ENCODE measurements around the gene NMNAT2.
A peak's percentile ranks its signal among the peaks of the same experiment; 100 is the strongest.
"Not testable (repeated sequence)": the region's sequence is repeated elsewhere in the genome, so short reads cannot be mapped to it uniquely, and the experiment has no call there.

The NMNAT2 gene

GRCh38 chr1:183443466-183443865, 25.3 kb upstream of the NMNAT2 start:
- Histone ChIP-seq H3K9ac (ENCODE audit: low read length) (no peak overlapping the region), H3K27me3 (replicated peaks; ENCODE audit: control insufficient read depth, insufficient read depth, low read length) (no peaks in the 10 kb centered on the region), H3K9me3 (ENCODE audit: control insufficient read depth, low read length) (no peaks in the 10 kb centered on the region), H3K36me3 (ENCODE audit: control insufficient read depth, insufficient read depth, low read length, severe bottlenecking) (no peaks in the 10 kb centered on the region), H3K4me3 (ENCODE audit: low read length) (no peak overlapping the region), H3K4me1 (ENCODE audit: control insufficient read depth, insufficient read depth, low read length) (no peaks in the 10 kb centered on the region)
- DNase-seq (ENCODE audit: low read depth), result no peak

- Histone ChIP-seq H3K36me3 (ENCODE audit: control insufficient read depth, insufficient read depth, low read length, severe bottlenecking) (no peaks in the 10 kb centered on the region), H3K4me1 (ENCODE audit: control insufficient read depth, insufficient read depth, low read length) (no peaks in the 10 kb centered on the region), H3K9me3 (ENCODE audit: control insufficient read depth, low read length) (no peaks in the 10 kb centered on the region), H3K4me3 (ENCODE audit: low read length) (no peak overlapping the region), H3K27me3 (replicated peaks; ENCODE audit: control insufficient read depth, insufficient read depth, low read length) (peaks cover 2% of the 10 kb centered on the region), H3K9ac (ENCODE audit: low read length) (no peak overlapping the region)
- DNase-seq (ENCODE audit: low read depth), result no peak
These were observed 24.8 kb upstream of the NMNAT2 start for GRCh38 chr1:183443011-183443410.

DNA sequence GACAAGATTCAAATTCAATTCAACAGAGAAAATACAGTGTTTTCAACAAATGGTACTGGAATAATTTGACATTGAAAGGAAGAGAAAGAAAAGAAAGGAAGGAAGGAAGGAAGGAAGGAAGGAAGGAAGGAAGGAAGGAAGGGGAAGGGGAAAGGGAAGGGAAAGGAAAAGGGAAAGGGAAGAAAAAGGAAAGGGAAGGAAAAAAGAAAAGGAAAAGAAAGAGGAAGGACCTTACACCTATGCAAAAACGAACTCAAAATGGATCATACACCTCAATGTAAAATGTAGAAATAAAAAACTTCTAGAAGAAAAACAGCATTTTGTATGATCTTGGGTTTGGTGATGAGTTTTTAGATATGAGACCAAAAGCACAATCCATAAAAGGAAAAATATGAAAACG, 19.9 kb upstream of the NMNAT2 start:
- Histone ChIP-seq H3K9me3 (ENCODE audit: control insufficient read depth, low read length) (no peaks in the 10 kb centered on the region), H3K4me1 (ENCODE audit: control insufficient read depth, insufficient read depth, low read length) (peaks cover 10% of the 10 kb centered on the region)

DNA sequence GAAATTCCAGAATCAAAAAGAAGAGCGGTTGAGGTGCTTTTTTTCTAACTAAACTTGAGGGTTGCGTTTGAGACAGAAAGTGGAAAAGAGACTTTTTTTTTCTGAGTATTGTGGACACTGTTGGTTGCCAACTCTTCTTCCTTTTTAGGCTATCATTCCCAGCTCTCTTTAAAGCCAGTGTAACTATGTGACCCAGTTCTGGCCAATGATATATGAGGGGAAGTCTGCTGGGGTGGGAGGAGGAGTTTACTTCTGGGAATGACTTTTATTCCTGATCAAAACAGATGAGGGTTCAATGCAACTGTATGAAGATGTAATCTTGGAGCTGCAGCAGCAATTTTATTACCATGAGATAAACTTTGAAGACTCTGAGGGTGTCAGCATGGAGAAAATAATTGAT, 17.3 kb upstream of the NMNAT2 start:
- H3K4me1 ChIP-seq (ENCODE audit: control insufficient read depth, insufficient read depth, low read length), result peaks cover 10% of the 10 kb centered on the region
- peaks cover 2% of the 10 kb centered on the region for H3K27me3 ChIP-seq (replicated peaks; ENCODE audit: control insufficient read depth, insufficient read depth, low read length)
- H3K36me3 ChIP-seq (ENCODE audit: control insufficient read depth, insufficient read depth, low read length, severe bottlenecking), result no peaks in the 10 kb centered on the region
- H3K9ac ChIP-seq (ENCODE audit: low read length), result no peak overlapping the region
- H3K9me3 ChIP-seq (ENCODE audit: control insufficient read depth, low read length), result no peaks in the 10 kb centered on the region
- no peak for DNase-seq (ENCODE audit: low read depth)
- H3K4me3 ChIP-seq (ENCODE audit: low read length), result no peak overlapping the region

More for the DNA sequence above, 19.9 kb upstream of the NMNAT2 start:
- Histone ChIP-seq H3K9ac (ENCODE audit: low read length) (no peak overlapping the region), H3K4me3 (ENCODE audit: low read length) (no peak overlapping the region), H3K27me3 (replicated peaks; ENCODE audit: control insufficient read depth, insufficient read depth, low read length) (peaks cover 2% of the 10 kb centered on the region), H3K36me3 (ENCODE audit: control insufficient read depth, insufficient read depth, low read length, severe bottlenecking) (no peaks in the 10 kb centered on the region)
- DNase-seq (ENCODE audit: low read depth), result no peak

DNA sequence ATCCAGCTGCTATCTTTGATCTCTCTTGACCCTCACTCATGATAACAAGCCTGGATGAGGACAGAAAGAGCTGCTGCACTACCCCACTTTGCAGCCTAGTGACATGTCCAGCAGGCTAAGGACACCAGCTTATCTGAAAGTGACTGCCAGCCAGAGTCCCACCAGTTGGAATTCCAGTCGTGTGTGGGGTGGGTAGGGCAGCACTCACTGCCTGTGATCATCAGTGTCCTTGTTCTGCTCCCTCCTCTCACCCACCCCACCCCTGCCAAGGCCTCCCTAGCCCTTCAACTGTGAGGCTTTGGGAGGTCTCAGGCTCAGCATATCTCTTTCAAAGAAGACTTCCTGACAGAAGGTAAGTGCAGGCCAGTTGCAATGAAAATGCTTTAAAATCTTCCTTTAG, 15.5 kb upstream of the NMNAT2 start:
- peaks cover 5% of the 10 kb centered on the region for H3K9me3 ChIP-seq (ENCODE audit: control insufficient read depth, low read length)
- no peak overlapping the region for H3K4me3 ChIP-seq (ENCODE audit: low read length)
- DNase-seq (ENCODE audit: low read depth), result no peak
- peaks cover 10% of the 10 kb centered on the region for H3K4me1 ChIP-seq (ENCODE audit: control insufficient read depth, insufficient read depth, low read length)
- H3K36me3 ChIP-seq (ENCODE audit: control insufficient read depth, insufficient read depth, low read length, severe bottlenecking), result no peaks in the 10 kb centered on the region
- H3K27me3 ChIP-seq (replicated peaks; ENCODE audit: control insufficient read depth, insufficient read depth, low read length), result peaks cover 2% of the 10 kb centered on the region
- H3K9ac ChIP-seq (ENCODE audit: low read length), result no peak overlapping the region

DNA sequence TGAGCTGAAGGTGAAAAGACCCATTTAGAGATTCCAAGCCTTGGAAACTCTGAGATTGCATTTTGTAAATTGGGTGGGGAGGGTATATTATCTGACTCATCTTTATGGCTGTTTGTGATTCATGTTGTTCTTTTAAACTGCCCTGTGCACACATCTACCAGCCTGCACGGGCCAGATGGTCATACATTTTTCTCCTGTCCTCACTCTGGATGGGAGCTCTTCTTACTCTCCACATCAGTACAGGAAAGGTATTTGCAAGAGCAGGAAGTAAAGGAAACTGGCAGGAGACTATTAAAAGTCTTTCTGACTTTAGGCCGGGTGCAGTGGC, 14.3 kb upstream of the NMNAT2 start:
- DNase-seq (ENCODE audit: low read depth), result peak; percentile 13
- no peaks in the 10 kb centered on the region for H3K36me3 ChIP-seq (ENCODE audit: control insufficient read depth, insufficient read depth, low read length, severe bottlenecking)
- H3K27me3 ChIP-seq (replicated peaks; ENCODE audit: control insufficient read depth, insufficient read depth, low read length), result no peaks in the 10 kb centered on the region
- H3K9ac ChIP-seq (ENCODE audit: low read length), result no peak overlapping the region
- H3K9me3 ChIP-seq (ENCODE audit: control insufficient read depth, low read length), result peaks cover 12% of the 10 kb centered on the region
- no peak overlapping the region for H3K4me3 ChIP-seq (ENCODE audit: low read length)
- peaks cover 10% of the 10 kb centered on the region for H3K4me1 ChIP-seq (ENCODE audit: control insufficient read depth, insufficient read depth, low read length)

GRCh38 chr1:183431840-183432547, 13.8 kb upstream of the NMNAT2 start:
- no peak overlapping the region for H3K9ac ChIP-seq (ENCODE audit: low read length)
- H3K4me3 ChIP-seq (ENCODE audit: low read length), result no peak overlapping the region
- peaks cover 10% of the 10 kb centered on the region for H3K4me1 ChIP-seq (ENCODE audit: control insufficient read depth, insufficient read depth, low read length)
- no peaks in the 10 kb centered on the region for H3K27me3 ChIP-seq (replicated peaks; ENCODE audit: control insufficient read depth, insufficient read depth, low read length)
- peaks cover 12% of the 10 kb centered on the region for H3K9me3 ChIP-seq (ENCODE audit: control insufficient read depth, low read length)
- H3K36me3 ChIP-seq (ENCODE audit: control insufficient read depth, insufficient read depth, low read length, severe bottlenecking), result no peaks in the 10 kb centered on the region
- DNase-seq (ENCODE audit: low read depth), result no peak

DNA sequence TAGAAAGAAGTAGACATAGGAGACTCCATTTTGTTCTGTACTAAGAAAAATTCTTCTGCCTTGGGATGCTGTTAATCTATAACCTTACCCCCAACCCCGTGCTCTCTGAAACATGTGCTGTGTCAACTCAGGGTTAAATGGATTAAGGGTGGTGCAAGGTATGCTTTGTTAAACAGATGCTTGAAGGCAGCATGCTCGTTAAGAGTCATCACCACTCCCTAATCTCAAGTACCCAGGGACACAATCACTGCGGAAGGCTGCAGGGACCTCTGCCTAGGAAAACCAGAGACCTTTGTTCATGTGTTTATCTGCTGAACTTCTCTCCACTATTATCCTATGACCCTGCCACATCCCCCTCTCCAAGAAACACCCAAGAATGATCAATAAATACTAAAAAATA, 9.4 kb upstream of the NMNAT2 start:
- H3K4me1 ChIP-seq (ENCODE audit: control insufficient read depth, insufficient read depth, low read length); H3K27me3 ChIP-seq (replicated peaks; ENCODE audit: control insufficient read depth, insufficient read depth, low read length); H3K36me3 ChIP-seq (ENCODE audit: control insufficient read depth, insufficient read depth, low read length, severe bottlenecking); H3K9ac ChIP-seq (ENCODE audit: low read length); H3K4me3 ChIP-seq (ENCODE audit: low read length); DNase-seq (ENCODE audit: low read depth): not testable (repeated sequence)
- peaks cover 12% of the 10 kb centered on the region for H3K9me3 ChIP-seq (ENCODE audit: control insufficient read depth, low read length)

GRCh38 chr1:183424691-183425090, 6.5 kb upstream of the NMNAT2 start:
- Histone ChIP-seq H3K36me3 (ENCODE audit: control insufficient read depth, insufficient read depth, low read length, severe bottlenecking) (no peaks in the 10 kb centered on the region), H3K4me3 (ENCODE audit: low read length) (no peak overlapping the region)
- peak; percentile 27 for DNase-seq (ENCODE audit: low read depth)

GRCh38 chr1:183423541-183423940, 5.4 kb upstream of the NMNAT2 start:
- no peaks in the 10 kb centered on the region for H3K4me1 ChIP-seq (ENCODE audit: control insufficient read depth, insufficient read depth, low read length)
- H3K36me3 ChIP-seq (ENCODE audit: control insufficient read depth, insufficient read depth, low read length, severe bottlenecking), result no peaks in the 10 kb centered on the region
- H3K4me3 ChIP-seq (ENCODE audit: low read length), result no peak overlapping the region
- peaks cover 6% of the 10 kb centered on the region for H3K9me3 ChIP-seq (ENCODE audit: control insufficient read depth, low read length)
- no peak for DNase-seq (ENCODE audit: low read depth)
- peaks cover 27% of the 10 kb centered on the region for H3K27me3 ChIP-seq (replicated peaks; ENCODE audit: control insufficient read depth, insufficient read depth, low read length)
- H3K9ac ChIP-seq (ENCODE audit: low read length), result no peak overlapping the region

More at GRCh38 chr1:183424691-183425090, 6.5 kb upstream of the NMNAT2 start:
- H3K9ac ChIP-seq (ENCODE audit: low read length), result no peak overlapping the region
- peaks cover 17% of the 10 kb centered on the region for H3K27me3 ChIP-seq (replicated peaks; ENCODE audit: control insufficient read depth, insufficient read depth, low read length)
- peaks cover 8% of the 10 kb centered on the region for H3K9me3 ChIP-seq (ENCODE audit: control insufficient read depth, low read length)
- H3K4me1 ChIP-seq (ENCODE audit: control insufficient read depth, insufficient read depth, low read length), result no peaks in the 10 kb centered on the region

DNA sequence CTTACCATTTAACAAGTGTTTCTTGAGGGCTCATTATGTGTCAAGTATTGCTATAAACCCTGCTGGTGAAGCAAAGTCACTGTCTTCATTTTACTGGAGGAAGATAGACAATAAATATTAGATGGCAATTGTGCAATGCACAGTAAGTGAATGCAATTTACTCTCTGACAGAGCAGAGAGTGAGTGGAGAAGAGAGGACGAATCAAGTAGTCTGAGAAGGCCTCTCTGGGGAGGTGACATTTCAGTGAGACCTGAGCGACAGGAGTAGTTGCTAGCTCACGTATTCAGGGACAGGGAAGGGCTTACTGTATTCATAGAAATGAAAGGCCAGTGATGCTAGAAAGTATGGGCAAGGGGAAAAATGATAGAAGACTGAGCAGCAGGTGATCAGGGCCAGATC, 1.2 kb upstream of the NMNAT2 start:
- Histone ChIP-seq H3K4me3 (ENCODE audit: low read length) (no peak overlapping the region), H3K9me3 (ENCODE audit: control insufficient read depth, low read length) (no peaks in the 10 kb centered on the region), H3K27me3 (replicated peaks; ENCODE audit: control insufficient read depth, insufficient read depth, low read length) (peaks cover 56% of the 10 kb centered on the region), H3K4me1 (ENCODE audit: control insufficient read depth, insufficient read depth, low read length) (peaks cover 10% of the 10 kb centered on the region), H3K9ac (ENCODE audit: low read length) (no peak overlapping the region), H3K36me3 (ENCODE audit: control insufficient read depth, insufficient read depth, low read length, severe bottlenecking) (no peaks in the 10 kb centered on the region)
- no peak for DNase-seq (ENCODE audit: low read depth)

- DNase-seq (ENCODE audit: low read depth), result no peak
- Histone ChIP-seq H3K4me3 (ENCODE audit: low read length) (no peak overlapping the region), H3K27me3 (replicated peaks; ENCODE audit: control insufficient read depth, insufficient read depth, low read length) (peaks cover 56% of the 10 kb centered on the region), H3K9ac (ENCODE audit: low read length) (no peak overlapping the region), H3K36me3 (ENCODE audit: control insufficient read depth, insufficient read depth, low read length, severe bottlenecking) (no peaks in the 10 kb centered on the region), H3K9me3 (ENCODE audit: control insufficient read depth, low read length) (no peaks in the 10 kb centered on the region), H3K4me1 (ENCODE audit: control insufficient read depth, insufficient read depth, low read length) (peaks cover 10% of the 10 kb centered on the region)
These were observed 516 bp upstream of the NMNAT2 start for GRCh38 chr1:183418696-183419095.

Data from adipocyte (in vitro differentiated cells).